Esophagus muscularis mucosa (tissue), 3 donors: Measurements from ENCODE around the gene PARP8.

ENCODE experiments used
- POLR2A ChIP-seq: fragments of 450-650 bp; IDR thresholded peaks from one replicate; pipeline ENCODE4 v1.6.1; 2017; ENCODE audit warnings: antibody characterized with exemption, moderate library complexity, mild to moderate bottlenecking, low read depth
- TF ChIP-seq, protein P1 (sequence below), 3 experiments: fragments of 200-600 bp in 2 of 3; fragments of 450-650 bp in 1 of 3; sonication (generic) in 2 of 3; IDR thresholded peaks; one replicate each; pipeline ENCODE4 v1.5.1; 2017 to 2019; ENCODE audit warnings: antibody characterized with exemption in 3 of 3, mild to moderate bottlenecking in 2 of 3, moderate library complexity in 1 of 3

DNA sequence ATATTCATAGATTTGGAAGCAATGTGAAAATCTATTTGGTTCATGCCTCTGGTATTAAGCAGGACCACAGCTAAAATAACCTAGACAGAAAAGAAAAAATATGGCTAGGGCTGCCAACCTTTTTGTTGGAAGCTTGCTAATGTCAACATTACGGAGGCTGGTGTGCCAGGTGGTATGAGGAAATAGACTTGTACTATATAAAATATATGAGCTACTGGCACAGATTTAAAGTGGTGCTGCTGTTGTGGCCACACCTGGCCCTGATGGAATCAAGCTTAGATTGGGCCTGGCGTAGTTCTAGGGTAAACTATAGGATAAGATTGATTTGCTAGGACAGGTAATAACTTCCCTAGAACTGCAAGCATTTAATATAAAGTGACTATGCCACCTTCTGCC is 10.6 kb upstream of the PARP8 start:
- TF ChIP-seq, protein P1, sequence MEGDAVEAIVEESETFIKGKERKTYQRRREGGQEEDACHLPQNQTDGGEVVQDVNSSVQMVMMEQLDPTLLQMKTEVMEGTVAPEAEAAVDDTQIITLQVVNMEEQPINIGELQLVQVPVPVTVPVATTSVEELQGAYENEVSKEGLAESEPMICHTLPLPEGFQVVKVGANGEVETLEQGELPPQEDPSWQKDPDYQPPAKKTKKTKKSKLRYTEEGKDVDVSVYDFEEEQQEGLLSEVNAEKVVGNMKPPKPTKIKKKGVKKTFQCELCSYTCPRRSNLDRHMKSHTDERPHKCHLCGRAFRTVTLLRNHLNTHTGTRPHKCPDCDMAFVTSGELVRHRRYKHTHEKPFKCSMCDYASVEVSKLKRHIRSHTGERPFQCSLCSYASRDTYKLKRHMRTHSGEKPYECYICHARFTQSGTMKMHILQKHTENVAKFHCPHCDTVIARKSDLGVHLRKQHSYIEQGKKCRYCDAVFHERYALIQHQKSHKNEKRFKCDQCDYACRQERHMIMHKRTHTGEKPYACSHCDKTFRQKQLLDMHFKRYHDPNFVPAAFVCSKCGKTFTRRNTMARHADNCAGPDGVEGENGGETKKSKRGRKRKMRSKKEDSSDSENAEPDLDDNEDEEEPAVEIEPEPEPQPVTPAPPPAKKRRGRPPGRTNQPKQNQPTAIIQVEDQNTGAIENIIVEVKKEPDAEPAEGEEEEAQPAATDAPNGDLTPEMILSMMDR (IDR thresholded peaks at IDR 0.05) = no peak
- no peak for TF ChIP-seq POLR2A
